Left ventricle myocardium inferior (tissue), 1 donor: Measurements from ENCODE around the gene NETO2. TPM values are rescaled to one million over a fixed set of nuclear protein-coding genes. Genes with fewer than 3 reads are reported as not detected.
"Not testable (repeated sequence)": the region's sequence is repeated elsewhere in the genome, so short reads cannot be mapped to it uniquely, and the experiment has no call there.

Experiments used
- DNase-seq: peaks from one replicate; pipeline ENCODE4 v3.0.0-alpha.2; 2020
- H3K27ac ChIP-seq: fragments of 200-600 bp; replicated peaks from 2 replicates; pipeline ENCODE4 v1.8.0; 2021
- H3K27me3 ChIP-seq: fragments of 200-600 bp; 2 replicates; pipeline ENCODE4 v1.8.0; 2021; ENCODE audit warnings: low read depth
- H3K36me3 ChIP-seq: fragments of 200-600 bp; 2 replicates; pipeline ENCODE4 v1.8.0; 2021
- H3K4me1 ChIP-seq: fragments of 200-600 bp; 2 replicates; pipeline ENCODE4 v1.8.0; 2021
- H3K4me3 ChIP-seq: fragments of 200-600 bp; 2 replicates; pipeline ENCODE4 v1.8.0; 2021; ENCODE audit warnings: mild to moderate bottlenecking, moderate library complexity
- H3K9me3 ChIP-seq: fragments of 200-600 bp; replicated peaks from 2 replicates; pipeline ENCODE4 v1.8.0; 2021
- intact Hi-C: fragments of 100-400 bp; cut with micrococcal nuclease; formaldehyde crosslinking; loops from one replicate; pipeline ENCODE4 v1.11.0; 2022
- long read RNA-seq: library from polyadenylated mRNA; unstranded; transcript quantifications from one replicate; pipeline ENCODE4 v2.0.0, GENCODE V29; 2021
- total RNA-seq: library from RNA; stranded (reverse); fragmentation: NEBNext Ultra II Directional; extraction: Animal tissue kit (Norgen Biotek cat#: 25700); gene quantifications from one replicate; pipeline ENCODE4 v1.2.1, GENCODE V29; 2021
- TF ChIP-seq, protein P1 (sequence below): fragments of 200-600 bp; IDR thresholded peaks from 2 replicates; pipeline ENCODE4 v1.8.0; 2021; ENCODE audit warnings: antibody characterized with exemption, mild to moderate bottlenecking, borderline replicate concordance
- donor health status: DM: no; HTN: yes; CAD: no; lungs with severe emphysema.

The NETO2 gene, protein sequence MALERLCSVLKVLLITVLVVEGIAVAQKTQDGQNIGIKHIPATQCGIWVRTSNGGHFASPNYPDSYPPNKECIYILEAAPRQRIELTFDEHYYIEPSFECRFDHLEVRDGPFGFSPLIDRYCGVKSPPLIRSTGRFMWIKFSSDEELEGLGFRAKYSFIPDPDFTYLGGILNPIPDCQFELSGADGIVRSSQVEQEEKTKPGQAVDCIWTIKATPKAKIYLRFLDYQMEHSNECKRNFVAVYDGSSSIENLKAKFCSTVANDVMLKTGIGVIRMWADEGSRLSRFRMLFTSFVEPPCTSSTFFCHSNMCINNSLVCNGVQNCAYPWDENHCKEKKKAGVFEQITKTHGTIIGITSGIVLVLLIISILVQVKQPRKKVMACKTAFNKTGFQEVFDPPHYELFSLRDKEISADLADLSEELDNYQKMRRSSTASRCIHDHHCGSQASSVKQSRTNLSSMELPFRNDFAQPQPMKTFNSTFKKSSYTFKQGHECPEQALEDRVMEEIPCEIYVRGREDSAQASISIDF
- total RNA-seq = 4.4 TPM
- long read RNA-seq, full-length matches to known transcripts = 11 of 14 reads
- long read RNA-seq, partial matches to known transcripts = 0 of 14 reads
- long read RNA-seq, other reads (novel, unspliced or antisense) = 3 of 14 reads

DNA sequence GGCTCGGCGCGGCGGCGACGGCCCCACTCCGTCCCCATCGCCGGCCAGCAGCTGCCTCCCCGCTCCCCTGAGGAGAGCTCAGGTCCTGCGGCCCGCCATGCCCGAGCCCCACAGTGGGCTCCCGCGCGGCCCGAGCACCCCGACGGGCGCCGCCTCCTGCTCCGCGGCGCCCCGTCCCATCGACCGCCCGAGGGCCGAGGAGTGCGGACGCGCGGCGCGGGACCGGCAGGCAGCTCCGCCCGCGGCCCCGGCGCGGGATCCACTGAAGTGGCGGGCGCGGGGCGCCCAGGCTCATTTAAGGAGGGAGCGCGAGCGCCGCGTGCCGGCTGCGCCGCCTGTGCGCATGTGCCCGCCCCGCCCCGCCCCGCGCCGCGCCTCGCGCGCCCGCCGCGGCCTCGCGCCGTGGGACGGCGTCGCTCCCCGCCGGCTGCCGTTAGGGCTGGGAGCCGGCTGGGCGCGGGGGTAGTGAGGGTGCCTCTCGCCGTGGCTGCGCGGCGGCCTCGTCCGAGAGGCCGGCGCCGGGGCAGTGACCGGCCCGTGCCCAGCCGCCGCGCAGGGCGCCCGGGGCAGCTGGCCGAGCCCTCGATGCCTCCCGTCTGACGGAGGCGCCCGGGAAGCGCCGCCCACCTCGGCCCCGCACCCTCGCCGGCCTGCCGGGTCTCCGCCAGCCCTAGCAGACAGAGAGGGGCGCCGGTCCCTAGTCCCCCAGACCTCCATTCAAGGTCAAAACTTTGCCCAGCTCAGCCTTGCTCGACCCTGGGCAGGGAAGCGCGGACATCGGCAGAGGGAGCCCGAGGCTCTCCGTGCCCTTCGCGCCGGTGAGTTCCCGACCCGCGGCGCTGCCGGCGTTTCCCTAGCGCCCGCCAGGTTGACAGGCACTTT, at the start of gene NETO2:
NETO2 (minus strand) TSS at position 269 of the 882 bp plus-strand sequence. CDS start 333 bp downstream, outside the sequence.
- intact Hi-C loops = no loop called here
- TF ChIP-seq, protein P1, sequence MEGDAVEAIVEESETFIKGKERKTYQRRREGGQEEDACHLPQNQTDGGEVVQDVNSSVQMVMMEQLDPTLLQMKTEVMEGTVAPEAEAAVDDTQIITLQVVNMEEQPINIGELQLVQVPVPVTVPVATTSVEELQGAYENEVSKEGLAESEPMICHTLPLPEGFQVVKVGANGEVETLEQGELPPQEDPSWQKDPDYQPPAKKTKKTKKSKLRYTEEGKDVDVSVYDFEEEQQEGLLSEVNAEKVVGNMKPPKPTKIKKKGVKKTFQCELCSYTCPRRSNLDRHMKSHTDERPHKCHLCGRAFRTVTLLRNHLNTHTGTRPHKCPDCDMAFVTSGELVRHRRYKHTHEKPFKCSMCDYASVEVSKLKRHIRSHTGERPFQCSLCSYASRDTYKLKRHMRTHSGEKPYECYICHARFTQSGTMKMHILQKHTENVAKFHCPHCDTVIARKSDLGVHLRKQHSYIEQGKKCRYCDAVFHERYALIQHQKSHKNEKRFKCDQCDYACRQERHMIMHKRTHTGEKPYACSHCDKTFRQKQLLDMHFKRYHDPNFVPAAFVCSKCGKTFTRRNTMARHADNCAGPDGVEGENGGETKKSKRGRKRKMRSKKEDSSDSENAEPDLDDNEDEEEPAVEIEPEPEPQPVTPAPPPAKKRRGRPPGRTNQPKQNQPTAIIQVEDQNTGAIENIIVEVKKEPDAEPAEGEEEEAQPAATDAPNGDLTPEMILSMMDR = peak; percentile 67
- no peaks in the 10 kb centered on the region for H3K9me3 ChIP-seq
- DNase-seq = peak; percentile 48
- peak within 1 kb of the TSS; percentile 80 for H3K27ac ChIP-seq
- H3K4me1 ChIP-seq = peaks cover 26% of the 10 kb centered on the region
- H3K4me3 ChIP-seq = peak within 1 kb of the TSS; percentile 74
- no peaks in the 10 kb centered on the region for H3K36me3 ChIP-seq
- H3K27me3 ChIP-seq = no peaks in the 10 kb centered on the region

DNA sequence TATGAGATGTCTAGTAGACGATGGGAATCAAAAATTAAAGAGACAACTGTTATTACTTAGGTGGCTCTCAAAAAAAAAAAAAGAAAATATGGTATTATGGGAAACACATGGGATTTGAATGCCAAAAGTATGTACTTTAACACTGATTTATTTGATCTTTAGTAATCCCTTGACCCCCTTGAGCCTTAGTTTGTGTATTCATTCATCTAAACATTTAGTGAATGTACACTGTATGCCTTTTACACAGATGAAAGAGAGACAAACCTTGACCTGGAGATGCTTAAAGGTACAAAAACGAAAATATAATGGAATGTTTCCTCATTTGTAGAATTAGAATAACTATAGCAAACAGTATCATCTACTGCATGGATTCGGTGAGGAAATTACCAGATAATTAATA, 38.6 kb upstream of the NETO2 start:
- H3K4me1 ChIP-seq = no peaks in the 10 kb centered on the region
- H3K27me3 ChIP-seq = no peaks in the 10 kb centered on the region
- H3K36me3 ChIP-seq = no peaks in the 10 kb centered on the region
- no peak overlapping the region for H3K4me3 ChIP-seq
- H3K27ac ChIP-seq = no peak overlapping the region
- TF ChIP-seq, protein P1 = no peak
- intact Hi-C loops = no loop called here
- no peak for DNase-seq
- no peaks in the 10 kb centered on the region for H3K9me3 ChIP-seq

DNA sequence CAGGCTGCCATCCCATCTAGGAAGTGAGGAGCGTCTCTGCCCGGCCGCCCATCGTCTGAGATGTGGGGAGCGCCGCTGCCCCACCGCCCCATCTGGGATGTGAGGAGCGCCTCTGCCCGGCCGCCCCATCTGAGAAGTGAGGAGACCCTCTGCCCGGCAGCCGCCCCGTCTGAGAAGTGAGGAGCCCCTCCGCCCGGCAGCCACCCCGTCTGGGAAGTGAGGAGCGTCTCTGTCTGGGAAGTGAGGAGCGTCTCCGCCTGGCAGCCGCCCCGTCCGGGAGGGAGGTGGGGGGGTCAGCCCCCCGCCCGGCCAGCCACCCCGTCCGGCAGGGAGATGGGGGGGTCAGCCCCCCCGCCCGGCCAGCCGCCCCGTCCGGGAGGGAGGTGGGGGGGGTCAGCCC, 37.3 kb upstream of the NETO2 start:
- H3K27ac ChIP-seq, H3K4me1 ChIP-seq, H3K9me3 ChIP-seq, DNase-seq, H3K27me3 ChIP-seq, H3K36me3 ChIP-seq, intact Hi-C loops, H3K4me3 ChIP-seq: not testable (repeated sequence)

DNA sequence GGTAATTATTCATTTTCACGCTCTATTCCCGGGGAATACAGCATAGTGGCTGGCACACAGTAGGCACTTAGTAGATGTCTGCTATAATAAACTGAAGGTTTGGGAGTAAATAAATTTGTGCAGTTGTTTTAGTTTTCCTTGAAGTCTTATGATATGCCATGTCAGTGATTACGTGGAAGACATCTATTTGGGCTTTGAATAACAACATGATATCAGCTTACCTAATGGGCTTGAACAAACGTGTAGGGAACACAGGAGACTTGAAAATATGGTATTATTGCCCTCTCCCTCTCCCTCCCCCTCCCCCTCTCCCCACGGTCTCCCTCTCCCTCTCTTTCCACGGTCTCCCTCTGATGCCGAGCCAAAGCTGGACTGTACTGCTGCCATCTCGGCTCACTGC, 36.3 kb upstream of the NETO2 start:
- TF ChIP-seq, protein P1 = no peak
- Histone ChIP-seq H3K27ac (no peak overlapping the region), H3K9me3 (no peaks in the 10 kb centered on the region), H3K4me1 (no peaks in the 10 kb centered on the region), H3K36me3 (no peaks in the 10 kb centered on the region), H3K4me3 (no peak overlapping the region), H3K27me3 (no peaks in the 10 kb centered on the region)
- DNase-seq = no peak
- intact Hi-C loops = no loop called here

DNA sequence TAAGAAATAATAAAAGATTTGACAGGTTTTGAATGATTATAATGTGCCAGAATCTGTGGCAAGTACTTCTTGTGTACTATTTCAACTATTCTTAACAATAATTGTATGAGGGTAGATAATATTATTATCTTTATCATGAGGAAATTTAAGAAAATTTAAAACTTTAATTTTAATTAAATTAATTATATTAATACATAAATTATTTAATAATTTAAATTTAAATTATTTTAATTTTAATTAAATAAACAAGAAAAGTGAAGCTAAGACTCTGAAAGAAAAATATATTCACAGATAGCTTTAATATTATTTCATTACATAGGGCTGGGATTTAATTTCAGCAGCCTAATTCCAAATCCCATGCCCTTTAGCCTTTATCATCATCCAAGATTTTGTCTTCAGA, 31.4 kb upstream of the NETO2 start:
- Histone ChIP-seq H3K27me3 (no peaks in the 10 kb centered on the region), H3K36me3 (no peaks in the 10 kb centered on the region), H3K4me1 (no peaks in the 10 kb centered on the region), H3K27ac (no peak overlapping the region), H3K4me3 (no peak overlapping the region), H3K9me3 (no peaks in the 10 kb centered on the region)
- intact Hi-C loops = no loop called here
- DNase-seq = no peak
- TF ChIP-seq, protein P1 = no peak
